GM18511 (cell line): ENCODE data around the gene TMSB4X.
"Not testable (repeated sequence)": the region's sequence is repeated elsewhere in the genome, so short reads cannot be mapped to it uniquely, and the experiment has no call there.

Experiments
- ATAC-seq: cut with Tn5 transposase; IDR thresholded peaks from one replicate; pipeline ENCODE4 v1.9.1; 2021; ENCODE audit warnings: mild to moderate bottlenecking, moderate library complexity; ENCODE audit not compliant: unreplicated experiment

The TMSB4X gene

DNA sequence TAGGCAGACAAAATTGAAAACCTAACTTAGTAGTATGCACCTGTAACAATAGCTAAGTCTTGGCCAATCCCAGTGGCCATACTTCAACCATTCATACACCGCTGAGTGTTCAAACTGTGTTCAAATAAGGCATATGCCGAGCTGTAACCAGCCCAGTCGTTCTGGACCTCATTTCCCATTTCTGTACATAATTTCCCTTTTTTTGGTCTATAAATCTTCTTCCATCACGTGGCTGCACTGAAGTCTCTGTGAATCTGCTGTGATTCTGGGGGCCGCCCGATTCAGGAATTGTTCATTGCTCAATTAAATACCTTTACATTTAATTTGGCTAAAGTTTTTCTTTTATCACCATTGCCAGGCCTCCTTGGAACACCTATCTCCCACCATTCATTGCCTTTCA lies 41.8 kb downstream of the TMSB4X start:
- not testable (repeated sequence) for ATAC-seq

DNA sequence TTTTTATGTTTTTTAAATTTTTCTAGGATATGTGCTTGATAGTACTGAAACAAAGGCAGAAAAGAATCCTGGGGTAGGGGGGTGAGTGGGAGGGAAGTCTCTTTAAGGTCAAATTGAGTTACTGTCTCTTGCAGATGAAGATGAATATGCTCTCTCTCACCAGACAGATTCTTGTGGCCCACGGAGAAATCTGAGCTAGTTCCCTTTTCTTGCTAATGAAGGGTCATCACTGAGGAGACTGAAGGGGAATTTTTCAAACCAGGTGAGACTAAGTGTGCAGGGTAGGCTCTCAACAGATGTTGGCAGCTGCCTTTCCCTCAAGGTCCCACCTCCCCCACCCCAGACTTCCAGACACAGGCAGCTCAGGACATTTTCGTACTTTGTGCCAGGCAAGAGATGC lies 48.0 kb downstream of the TMSB4X start:
- peak; percentile 92 for ATAC-seq

DNA sequence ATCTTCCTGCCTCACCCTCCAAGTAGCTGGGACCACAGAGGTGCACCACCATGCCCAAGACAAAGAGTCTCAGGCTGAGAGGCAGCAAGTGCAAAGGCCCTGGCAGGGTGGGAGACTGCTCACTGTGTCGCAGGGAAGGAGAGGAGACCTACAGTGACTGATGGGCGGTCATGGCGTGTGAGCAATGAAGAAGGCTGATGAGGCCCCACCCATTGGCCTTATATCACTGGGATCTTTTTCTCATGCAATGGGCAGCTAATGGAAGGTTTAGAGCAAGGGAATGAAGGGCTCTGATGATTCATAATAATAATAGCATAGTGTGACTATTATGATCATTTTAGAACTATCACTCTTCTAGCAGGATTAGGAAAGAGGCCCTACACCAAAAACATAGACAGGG lies 48.7 kb downstream of the TMSB4X start:
- ATAC-seq, result no peak

DNA sequence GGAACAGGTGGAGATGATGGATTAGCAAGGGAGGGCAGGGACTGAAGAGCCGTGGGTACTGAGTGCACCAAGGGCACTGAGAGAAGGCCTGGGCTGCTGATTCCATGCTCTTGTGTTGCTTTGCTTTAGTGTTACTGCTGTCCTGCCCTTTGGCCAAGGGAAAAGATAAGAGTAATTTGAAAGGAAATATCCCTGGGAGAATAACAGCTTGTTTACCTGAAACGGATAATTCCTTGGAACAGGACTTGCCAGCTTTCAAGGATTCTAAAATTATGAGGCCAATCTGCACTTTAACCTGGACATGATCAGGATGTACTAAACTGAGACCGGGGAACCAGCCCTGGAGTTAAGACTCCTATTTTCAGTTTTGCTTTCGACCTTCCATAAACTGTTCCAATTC lies 49.1 kb downstream of the TMSB4X start:
- no peak for ATAC-seq

DNA sequence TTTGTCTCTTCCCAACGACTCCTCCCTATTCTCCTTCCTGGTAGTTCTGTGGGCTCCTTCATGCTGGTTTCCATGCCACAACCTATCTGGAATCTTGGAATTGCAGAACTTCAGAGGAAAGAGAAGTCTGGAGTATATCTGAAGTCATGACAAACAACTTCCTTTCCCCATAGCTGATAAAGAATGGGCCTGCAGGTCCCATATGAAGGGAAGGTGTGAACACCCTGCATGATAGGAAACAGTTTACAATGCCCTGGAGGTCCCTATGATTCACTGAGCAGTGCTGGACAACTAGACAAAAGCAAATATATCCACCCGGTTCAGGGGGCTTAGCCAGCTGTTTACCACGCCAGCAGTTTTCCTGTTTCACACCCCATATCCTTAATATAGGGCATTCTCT lies 50.1 kb downstream of the TMSB4X start:
- ATAC-seq, result no peak
